Trophoblast cell (in vitro differentiated cells and primary cell): ENCODE data around the gene ENTREP1.

ENCODE experiments used
- DNase-seq, 2 donors: peaks; one replicate each; pipeline ENCODE4 v3.0.0-alpha.2; 2016
- H2AFZ ChIP-seq: 2 replicates; pipeline ENCODE4 v1.6.1; 2013; ENCODE audit warnings: low read length, moderate library complexity, mild to moderate bottlenecking; ENCODE audit not compliant: insufficient read depth, poor library complexity
- H2AK5ac ChIP-seq: 2 replicates; pipeline ENCODE4 v1.6.1; 2013; ENCODE audit warnings: mild to moderate bottlenecking, low read length
- H2BK120ac ChIP-seq: 2 replicates; pipeline ENCODE4 v1.6.1; 2013; ENCODE audit warnings: low read length, mild to moderate bottlenecking, moderate library complexity; ENCODE audit not compliant: insufficient read depth, poor library complexity
- H2BK12ac ChIP-seq: 2 replicates; pipeline ENCODE4 v1.6.1; 2013; ENCODE audit warnings: mild to moderate bottlenecking, low read length, moderate library complexity
- H2BK5ac ChIP-seq: 2 replicates; pipeline ENCODE4 v1.6.1; 2013; ENCODE audit warnings: low read length, low read depth, moderate library complexity, mild to moderate bottlenecking; ENCODE audit not compliant: poor library complexity
- H3K14ac ChIP-seq: 2 replicates; pipeline ENCODE4 v1.6.1; 2013; ENCODE audit warnings: mild to moderate bottlenecking, low read length
- H3K18ac ChIP-seq: 2 replicates; pipeline ENCODE4 v1.6.1; 2013; ENCODE audit warnings: mild to moderate bottlenecking, low read length
- H3K23ac ChIP-seq: 2 replicates; pipeline ENCODE4 v1.6.1; 2013; ENCODE audit warnings: low read length
- H3K27ac ChIP-seq: 2 replicates; pipeline ENCODE4 v1.5.1; 2013; ENCODE audit warnings: low read depth, mild to moderate bottlenecking, inconsistent platforms, low read length, moderate library complexity
- H3K27me3 ChIP-seq: 2 replicates; pipeline ENCODE4 v1.6.1; 2013; ENCODE audit warnings: inconsistent platforms, mild to moderate bottlenecking, low read length, moderate library complexity; ENCODE audit not compliant: insufficient read depth
- H3K36me3 ChIP-seq, 2 experiments: 1 replicate in 1 of 2; 2 replicates in 1 of 2; pipeline ENCODE4 v1.6.1; 2013; ENCODE audit warnings: low read length in 2 of 2, mild to moderate bottlenecking in 2 of 2, moderate library complexity in 1 of 2; ENCODE audit not compliant: insufficient read depth in 2 of 2, control insufficient read depth in 1 of 2
- H3K4ac ChIP-seq: 2 replicates; pipeline ENCODE4 v1.6.1; 2013; ENCODE audit warnings: low read depth, mild to moderate bottlenecking, low read length, moderate library complexity
- H3K4me1 ChIP-seq, 2 experiments: 1 replicate in 1 of 2; 2 replicates in 1 of 2; pipeline ENCODE4 v1.6.1; 2013; ENCODE audit warnings: low read length in 2 of 2, mild to moderate bottlenecking in 2 of 2, moderate library complexity in 1 of 2; ENCODE audit not compliant: insufficient read depth in 2 of 2, control insufficient read depth in 1 of 2
- H3K4me2 ChIP-seq: 2 replicates; pipeline ENCODE4 v1.6.1; 2013; ENCODE audit warnings: inconsistent platforms, mild to moderate bottlenecking, low read length, moderate library complexity
- H3K4me3 ChIP-seq: 2 replicates; pipeline ENCODE4 v1.5.1; 2013; ENCODE audit warnings: mild to moderate bottlenecking, low read depth, low read length, inconsistent platforms
- H3K79me1 ChIP-seq: one replicate; pipeline ENCODE4 v1.6.1; 2013; ENCODE audit warnings: low read length
- H3K79me2 ChIP-seq: 2 replicates; pipeline ENCODE4 v1.6.1; 2013; ENCODE audit warnings: low read length, mild to moderate bottlenecking; ENCODE audit not compliant: control insufficient read depth, insufficient read depth, poor library complexity
- H3K9ac ChIP-seq: 2 replicates; pipeline ENCODE4 v1.6.1; 2013; ENCODE audit warnings: mild to moderate bottlenecking, low read length
- H3K9me3 ChIP-seq: 2 replicates; pipeline ENCODE4 v1.6.1; 2013; ENCODE audit warnings: low read depth, mild to moderate bottlenecking, control low read depth, inconsistent platforms, low read length; ENCODE audit not compliant: insufficient read depth
- H4K12ac ChIP-seq: 2 replicates; pipeline ENCODE4 v1.6.1; 2013; ENCODE audit warnings: low read depth, mild to moderate bottlenecking, low read length, moderate library complexity
- H4K8ac ChIP-seq: 2 replicates; pipeline ENCODE4 v1.6.1; 2013; ENCODE audit warnings: low read depth, mild to moderate bottlenecking, low read length, moderate library complexity
- H4K91ac ChIP-seq: one replicate; pipeline ENCODE4 v1.6.1; 2013; ENCODE audit warnings: low read depth, mild to moderate bottlenecking, low read length, moderate library complexity
- WGBS: extraction: QIAGEN DNeasy Blood & Tissue Kit; methylation state at CpG from one replicate; pipeline ENCODE4 v1.1.7; 2013; ENCODE audit warnings: missing lambda C conversion rate; ENCODE audit not compliant: insufficient read length, insufficient coverage; ENCODE audit errors: extremely low coverage; 5-methylcytosine and 5-hydroxymethylcytosine counted together

Gene ENTREP1

DNA sequence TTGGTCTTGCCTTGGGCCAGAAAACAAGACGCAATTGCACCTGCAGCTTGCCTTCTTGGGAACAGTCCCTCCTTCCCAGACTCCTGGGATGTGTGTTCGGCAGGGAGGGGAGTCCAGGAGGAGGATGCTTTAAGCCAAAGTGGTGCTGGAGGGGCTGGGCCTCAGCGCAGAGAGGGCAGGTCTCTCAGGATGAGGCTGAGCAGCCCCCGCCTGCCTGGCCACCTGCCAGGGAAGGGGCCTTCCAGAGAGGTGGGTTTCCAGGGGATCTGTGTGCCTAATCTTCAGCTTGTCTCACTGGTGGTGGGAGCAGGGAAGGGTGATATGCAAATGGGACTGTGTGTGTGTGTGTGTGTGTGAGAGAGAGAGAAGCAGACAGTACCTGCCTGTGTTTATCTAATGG is 105.2 kb downstream of the ENTREP1 start:
- Histone ChIP-seq H2AFZ (no peak overlapping the region), H2BK120ac (no peak overlapping the region), H2BK5ac (no peak overlapping the region), H3K4me3 (no peak overlapping the region), H3K9ac (no peak overlapping the region), H2AK5ac (no peak overlapping the region), H3K18ac (no peak overlapping the region), H3K27me3 (no peaks in the 10 kb centered on the region), H3K79me2 (no peaks in the 10 kb centered on the region), H3K23ac (no peak overlapping the region), H3K4ac (no peak overlapping the region), H2BK12ac (no peak overlapping the region), H3K79me1 (no peaks in the 10 kb centered on the region), H3K4me2 (no peak overlapping the region), H3K36me3 (no peaks in the 10 kb centered on the region), H3K4me1 (no peaks in the 10 kb centered on the region), H4K12ac (no peak overlapping the region), H4K91ac (no peak overlapping the region), H3K9me3 (peaks cover 7% of the 10 kb centered on the region), H3K14ac (no peak overlapping the region), H3K27ac (no peak overlapping the region), H4K8ac (no peak overlapping the region)
- DNase-seq = no peak
- WGBS = no CpG with 5 or more reads among the region's 4 CpGs

DNA sequence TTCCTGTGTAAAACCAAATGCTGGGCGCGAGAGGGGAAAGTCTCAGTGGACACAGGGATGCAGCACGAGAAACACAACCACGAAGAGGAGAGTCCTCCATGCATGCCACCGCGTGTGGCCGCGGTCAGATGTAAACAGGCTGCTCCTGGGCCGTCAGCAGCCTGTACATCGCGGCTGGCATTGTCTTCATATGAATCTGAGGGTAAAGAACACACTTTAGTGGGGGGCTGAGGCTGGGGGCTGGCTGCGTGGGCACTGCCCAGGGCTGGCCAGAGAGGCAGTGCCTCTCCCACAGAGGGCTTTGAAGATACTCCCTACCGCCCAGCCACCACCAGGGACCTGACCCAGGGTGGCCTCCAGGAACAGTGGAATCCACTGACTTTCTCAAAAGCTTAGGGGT is 106.2 kb downstream of the ENTREP1 start:
- Histone ChIP-seq H4K12ac (no peak overlapping the region), H3K14ac (no peak overlapping the region), H3K4ac (no peak overlapping the region), H3K4me2 (no peak overlapping the region), H4K8ac (no peak overlapping the region), H2AK5ac (no peak overlapping the region), H3K27ac (no peak overlapping the region), H3K79me1 (no peaks in the 10 kb centered on the region), H3K36me3 (no peaks in the 10 kb centered on the region), H2AFZ (no peak overlapping the region), H3K9ac (no peak overlapping the region), H2BK5ac (no peak overlapping the region), H3K23ac (no peak overlapping the region), H3K4me3 (no peak overlapping the region), H3K18ac (no peak overlapping the region), H2BK120ac (no peak overlapping the region), H4K91ac (no peak overlapping the region), H3K9me3 (peaks cover 7% of the 10 kb centered on the region), H3K27me3 (no peaks in the 10 kb centered on the region), H3K79me2 (no peaks in the 10 kb centered on the region), H3K4me1 (no peaks in the 10 kb centered on the region), H2BK12ac (no peak overlapping the region)
- DNase-seq = no peak
- no CpG with 5 or more reads among the region's 13 CpGs for WGBS

DNA sequence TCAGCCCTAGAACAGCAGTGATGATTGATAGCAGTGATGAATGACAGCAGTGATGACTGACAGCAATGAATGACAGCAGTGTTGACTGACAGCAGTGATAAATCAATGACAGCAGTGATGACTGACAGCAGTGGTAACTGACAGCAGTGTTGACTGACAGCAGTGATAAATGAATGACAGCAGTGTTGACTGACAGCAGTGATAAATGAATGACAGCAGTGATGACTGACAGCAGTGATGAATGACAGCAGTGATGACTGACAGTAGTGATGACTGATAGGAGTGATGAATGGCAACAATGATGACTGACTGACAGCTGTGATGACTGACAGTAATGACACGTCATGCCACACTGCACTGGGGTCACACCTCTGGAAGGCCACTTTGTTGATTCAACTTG is 106.8 kb downstream of the ENTREP1 start:
- Histone ChIP-seq H3K4me1 (no peaks in the 10 kb centered on the region), H3K23ac (no peak overlapping the region), H3K18ac (no peak overlapping the region), H3K36me3 (no peaks in the 10 kb centered on the region), H3K27ac (no peak overlapping the region), H2AK5ac (no peak overlapping the region), H2BK12ac (no peak overlapping the region), H4K8ac (no peak overlapping the region), H4K91ac (no peak overlapping the region), H3K4ac (no peak overlapping the region), H3K79me1 (no peaks in the 10 kb centered on the region), H3K14ac (no peak overlapping the region), H3K79me2 (no peaks in the 10 kb centered on the region), H2BK120ac (no peak overlapping the region), H3K4me2 (no peak overlapping the region), H2BK5ac (no peak overlapping the region), H3K27me3 (no peaks in the 10 kb centered on the region), H2AFZ (no peak overlapping the region), H3K9ac (no peak overlapping the region), H3K4me3 (no peak overlapping the region), H3K9me3 (peaks cover 7% of the 10 kb centered on the region), H4K12ac (no peak overlapping the region)
- DNase-seq = no peak
- WGBS = no CpG with 5 or more reads among the region's 1 CpG

DNA sequence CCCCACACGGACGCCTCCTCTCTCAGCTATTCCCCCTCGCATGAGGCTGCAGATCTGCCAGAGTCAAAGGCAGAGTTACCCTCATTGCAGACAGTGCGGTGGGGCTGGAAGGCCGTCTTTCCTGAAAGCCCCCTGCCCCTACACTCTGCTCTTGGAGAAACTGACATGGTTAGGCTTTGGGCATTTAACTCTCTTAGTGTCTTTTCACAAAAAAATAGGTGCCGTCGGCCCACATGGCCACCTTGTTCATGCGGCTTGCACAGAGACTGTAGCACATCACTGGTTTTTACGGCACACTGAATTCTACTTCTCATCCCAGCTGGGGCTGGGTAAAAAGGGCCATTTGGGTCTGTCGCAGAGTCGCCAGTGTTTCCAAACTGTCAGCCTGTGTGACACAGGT is 107.6 kb downstream of the ENTREP1 start:
- Histone ChIP-seq H3K14ac (no peak overlapping the region), H3K9ac (no peak overlapping the region), H3K9me3 (peaks cover 7% of the 10 kb centered on the region), H4K12ac (no peak overlapping the region), H3K18ac (no peak overlapping the region), H2BK120ac (no peak overlapping the region), H3K23ac (no peak overlapping the region), H3K79me2 (no peaks in the 10 kb centered on the region), H3K4me3 (no peak overlapping the region), H3K36me3 (no peaks in the 10 kb centered on the region), H3K4ac (no peak overlapping the region), H2BK12ac (no peak overlapping the region), H4K8ac (no peak overlapping the region), H2AFZ (no peak overlapping the region), H3K4me1 (no peaks in the 10 kb centered on the region), H2AK5ac (no peak overlapping the region), H3K4me2 (no peak overlapping the region), H3K79me1 (no peaks in the 10 kb centered on the region), H3K27me3 (no peaks in the 10 kb centered on the region), H2BK5ac (no peak overlapping the region), H3K27ac (no peak overlapping the region), H4K91ac (no peak overlapping the region)
- WGBS = no CpG with 5 or more reads among the region's 11 CpGs
- no peak for DNase-seq
